Measurements from ENCODE around the gene XYLT1.

The XYLT1 gene

GRCh38 chr16:17323171-17323570 is 147.6 kb downstream of the XYLT1 start:
- H2AFZ ChIP-seq (ENCODE audit: low read length, unreplicated experiment): no peak overlapping the region
- H3K27me3 ChIP-seq (ENCODE audit: insufficient read depth, low read length): no peaks in the 10 kb centered on the region
- no peak overlapping the region for H3K4me3 ChIP-seq (ENCODE audit: low read depth, low read length)
- peaks cover 4% of the 10 kb centered on the region for H3K79me2 ChIP-seq (ENCODE audit: control insufficient read depth, insufficient read depth, low read length, unreplicated experiment)
- H3K4me1 ChIP-seq (ENCODE audit: control insufficient read depth, insufficient read depth, low read length, unreplicated experiment): peaks cover 18% of the 10 kb centered on the region
- no peaks in the 10 kb centered on the region for H3K36me3 ChIP-seq (ENCODE audit: insufficient read depth, low read length)
- H3K27ac ChIP-seq (ENCODE audit: low read depth, low read length): no peak overlapping the region

DNA sequence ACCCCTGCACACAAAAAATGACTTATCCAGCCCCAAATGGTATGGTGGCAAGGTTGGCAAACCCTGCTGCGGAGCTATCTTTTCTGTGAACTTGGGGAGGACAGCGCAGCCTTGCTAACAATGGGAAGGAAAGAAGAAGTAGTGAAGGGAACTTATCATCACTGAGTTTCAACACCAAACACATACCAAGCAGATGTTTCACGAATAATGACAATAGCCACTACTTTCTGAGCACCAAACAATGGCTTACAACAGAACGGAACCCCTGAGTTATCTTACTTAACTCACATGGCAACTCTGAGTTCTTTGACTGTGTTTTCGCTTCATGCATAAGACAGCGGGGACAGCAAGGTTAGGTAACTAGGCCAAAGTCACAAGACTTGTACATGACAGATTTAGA is 148.9 kb downstream of the XYLT1 start:
- Histone ChIP-seq H2AFZ (ENCODE audit: low read length, unreplicated experiment) (no peak overlapping the region), H3K79me2 (ENCODE audit: control insufficient read depth, insufficient read depth, low read length, unreplicated experiment) (peaks cover 11% of the 10 kb centered on the region), H3K4me1 (ENCODE audit: control insufficient read depth, insufficient read depth, low read length, unreplicated experiment) (peaks cover 21% of the 10 kb centered on the region), H3K27me3 (ENCODE audit: insufficient read depth, low read length) (no peaks in the 10 kb centered on the region), H3K27ac (ENCODE audit: low read depth, low read length) (no peak overlapping the region), H3K4me3 (ENCODE audit: low read depth, low read length) (no peak overlapping the region), H3K36me3 (ENCODE audit: insufficient read depth, low read length) (no peaks in the 10 kb centered on the region)

- peaks cover 21% of the 10 kb centered on the region for H3K4me1 ChIP-seq (ENCODE audit: control insufficient read depth, insufficient read depth, low read length, unreplicated experiment)
- H2AFZ ChIP-seq (ENCODE audit: low read length, unreplicated experiment): no peak overlapping the region
- H3K27me3 ChIP-seq (ENCODE audit: insufficient read depth, low read length): no peaks in the 10 kb centered on the region
- no peak overlapping the region for H3K4me3 ChIP-seq (ENCODE audit: low read depth, low read length)
- peak overlapping the region; percentile 58; the same call in 1 of the 2 replicates for H3K27ac ChIP-seq (ENCODE audit: low read depth, low read length)
- no peaks in the 10 kb centered on the region for H3K36me3 ChIP-seq (ENCODE audit: insufficient read depth, low read length)
- peaks cover 13% of the 10 kb centered on the region for H3K79me2 ChIP-seq (ENCODE audit: control insufficient read depth, insufficient read depth, low read length, unreplicated experiment)
Measured at GRCh38 chr16:17320009-17320408, 150.8 kb downstream of the XYLT1 start.

- Histone ChIP-seq H3K27ac (ENCODE audit: low read depth, low read length) (no peak overlapping the region), H3K36me3 (ENCODE audit: insufficient read depth, low read length) (no peaks in the 10 kb centered on the region), H3K4me1 (ENCODE audit: control insufficient read depth, insufficient read depth, low read length, unreplicated experiment) (peaks cover 21% of the 10 kb centered on the region), H3K27me3 (ENCODE audit: insufficient read depth, low read length) (no peaks in the 10 kb centered on the region), H3K4me3 (ENCODE audit: low read depth, low read length) (no peak overlapping the region), H3K79me2 (ENCODE audit: control insufficient read depth, insufficient read depth, low read length, unreplicated experiment) (peaks cover 20% of the 10 kb centered on the region), H2AFZ (ENCODE audit: low read length, unreplicated experiment) (no peak overlapping the region)
Measured at GRCh38 chr16:17318238-17318637, 152.5 kb downstream of the XYLT1 start.

GRCh38 chr16:17316005-17316404 is 154.8 kb downstream of the XYLT1 start:
- Histone ChIP-seq H3K4me3 (ENCODE audit: low read depth, low read length) (no peak overlapping the region), H2AFZ (ENCODE audit: low read length, unreplicated experiment) (no peak overlapping the region), H3K36me3 (ENCODE audit: insufficient read depth, low read length) (no peaks in the 10 kb centered on the region), H3K27ac (ENCODE audit: low read depth, low read length) (no peak overlapping the region), H3K79me2 (ENCODE audit: control insufficient read depth, insufficient read depth, low read length, unreplicated experiment) (peaks cover 20% of the 10 kb centered on the region), H3K4me1 (ENCODE audit: control insufficient read depth, insufficient read depth, low read length, unreplicated experiment) (peaks cover 21% of the 10 kb centered on the region), H3K27me3 (ENCODE audit: insufficient read depth, low read length) (no peaks in the 10 kb centered on the region)

DNA sequence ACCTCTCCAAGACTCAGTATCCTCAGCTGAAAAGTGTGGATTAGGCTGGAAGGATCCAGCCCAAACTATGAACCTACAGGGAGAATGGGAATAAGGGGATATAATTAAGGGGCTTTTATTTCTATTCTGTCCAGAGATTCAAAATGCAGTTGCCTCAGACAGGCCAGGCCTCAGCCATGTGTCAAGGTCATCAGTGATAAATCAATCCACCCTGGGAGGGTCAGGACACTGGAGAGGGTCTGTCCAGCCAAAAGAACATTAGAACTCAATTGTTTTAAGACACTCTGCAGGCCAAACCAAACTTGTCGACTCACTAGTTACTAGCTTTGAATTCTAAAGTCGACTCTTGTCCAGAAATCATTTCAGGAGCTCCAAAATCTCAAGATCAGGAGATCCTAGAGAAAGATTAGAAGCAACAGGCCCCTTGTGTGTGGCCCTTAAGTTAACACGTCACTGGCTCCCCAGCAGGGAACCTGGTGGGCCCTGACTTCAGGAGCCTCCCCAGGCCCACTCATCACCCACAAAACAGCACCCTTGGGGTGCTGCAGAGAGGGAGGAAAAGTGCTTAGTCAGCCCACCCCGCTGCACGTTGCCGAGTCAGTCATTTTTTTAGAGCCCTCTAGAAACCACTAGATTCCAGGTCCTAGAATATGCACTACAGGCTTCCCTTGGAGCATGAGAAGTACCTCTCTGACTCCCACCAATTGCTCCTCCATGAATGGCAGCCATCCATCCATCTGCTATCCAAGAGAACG is 156.8 kb downstream of the XYLT1 start:
- Histone ChIP-seq H3K4me1 (ENCODE audit: control insufficient read depth, insufficient read depth, low read length, unreplicated experiment) (peaks cover 11% of the 10 kb centered on the region), H3K27me3 (ENCODE audit: insufficient read depth, low read length) (no peaks in the 10 kb centered on the region), H3K36me3 (ENCODE audit: insufficient read depth, low read length) (no peaks in the 10 kb centered on the region), H3K4me3 (ENCODE audit: low read depth, low read length) (no peak overlapping the region), H2AFZ (ENCODE audit: low read length, unreplicated experiment) (no peak overlapping the region), H3K27ac (ENCODE audit: low read depth, low read length) (no peak overlapping the region), H3K79me2 (ENCODE audit: control insufficient read depth, insufficient read depth, low read length, unreplicated experiment) (peaks cover 18% of the 10 kb centered on the region)

- peaks cover 3% of the 10 kb centered on the region for H3K4me1 ChIP-seq (ENCODE audit: control insufficient read depth, insufficient read depth, low read length, unreplicated experiment)
- H3K27ac ChIP-seq (ENCODE audit: low read depth, low read length): no peak overlapping the region
- H3K36me3 ChIP-seq (ENCODE audit: insufficient read depth, low read length): no peaks in the 10 kb centered on the region
- H3K4me3 ChIP-seq (ENCODE audit: low read depth, low read length): no peak overlapping the region
- peaks cover 16% of the 10 kb centered on the region for H3K79me2 ChIP-seq (ENCODE audit: control insufficient read depth, insufficient read depth, low read length, unreplicated experiment)
- H2AFZ ChIP-seq (ENCODE audit: low read length, unreplicated experiment): no peak overlapping the region
- H3K27me3 ChIP-seq (ENCODE audit: insufficient read depth, low read length): no peaks in the 10 kb centered on the region
Measured at GRCh38 chr16:17313085-17313611, 157.6 kb downstream of the XYLT1 start.

- Histone ChIP-seq H3K36me3 (ENCODE audit: insufficient read depth, low read length) (no peaks in the 10 kb centered on the region), H3K79me2 (ENCODE audit: control insufficient read depth, insufficient read depth, low read length, unreplicated experiment) (peaks cover 10% of the 10 kb centered on the region), H3K27me3 (ENCODE audit: insufficient read depth, low read length) (no peaks in the 10 kb centered on the region), H3K27ac (ENCODE audit: low read depth, low read length) (no peak overlapping the region), H2AFZ (ENCODE audit: low read length, unreplicated experiment) (no peak overlapping the region), H3K4me1 (ENCODE audit: control insufficient read depth, insufficient read depth, low read length, unreplicated experiment) (no peaks in the 10 kb centered on the region), H3K4me3 (ENCODE audit: low read depth, low read length) (no peak overlapping the region)
Measured at GRCh38 chr16:17312094-17312710, 158.6 kb downstream of the XYLT1 start.

GRCh38 chr16:17311333-17312093 is 159.2 kb downstream of the XYLT1 start:
- H3K4me3 ChIP-seq (ENCODE audit: low read depth, low read length): no peak overlapping the region
- H3K79me2 ChIP-seq (ENCODE audit: control insufficient read depth, insufficient read depth, low read length, unreplicated experiment): peaks cover 10% of the 10 kb centered on the region
- no peak overlapping the region for H2AFZ ChIP-seq (ENCODE audit: low read length, unreplicated experiment)
- H3K27ac ChIP-seq (ENCODE audit: low read depth, low read length): no peak overlapping the region
- H3K27me3 ChIP-seq (ENCODE audit: insufficient read depth, low read length): no peaks in the 10 kb centered on the region
- H3K36me3 ChIP-seq (ENCODE audit: insufficient read depth, low read length): no peaks in the 10 kb centered on the region
- H3K4me1 ChIP-seq (ENCODE audit: control insufficient read depth, insufficient read depth, low read length, unreplicated experiment): no peaks in the 10 kb centered on the region

DNA sequence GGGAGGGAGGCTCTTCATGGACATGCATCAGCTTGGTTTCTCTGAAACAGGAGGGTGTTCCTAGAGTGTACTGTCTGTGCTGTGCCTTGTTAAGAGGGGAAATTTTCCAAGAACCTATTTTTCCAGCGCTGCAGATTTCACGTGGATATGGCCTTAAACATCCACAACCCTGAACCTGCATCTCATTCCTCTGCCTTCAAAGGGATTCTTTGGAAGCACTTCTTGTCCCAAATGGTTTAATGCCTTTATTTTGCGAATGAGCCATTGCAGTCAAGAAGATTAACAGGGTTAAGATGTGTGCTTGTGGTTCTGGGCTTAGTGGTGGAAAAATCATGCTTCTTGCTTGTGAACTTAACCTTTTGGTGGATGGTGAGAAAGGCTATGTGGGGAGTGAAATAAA is 161.2 kb downstream of the XYLT1 start:
- H3K4me1 ChIP-seq (ENCODE audit: control insufficient read depth, insufficient read depth, low read length, unreplicated experiment): no peaks in the 10 kb centered on the region
- H3K27ac ChIP-seq (ENCODE audit: low read depth, low read length): no peak overlapping the region
- no peaks in the 10 kb centered on the region for H3K27me3 ChIP-seq (ENCODE audit: insufficient read depth, low read length)
- H3K36me3 ChIP-seq (ENCODE audit: insufficient read depth, low read length): no peaks in the 10 kb centered on the region
- H2AFZ ChIP-seq (ENCODE audit: low read length, unreplicated experiment): no peak overlapping the region
- peaks cover 3% of the 10 kb centered on the region for H3K79me2 ChIP-seq (ENCODE audit: control insufficient read depth, insufficient read depth, low read length, unreplicated experiment)
- H3K4me3 ChIP-seq (ENCODE audit: low read depth, low read length): no peak overlapping the region

Data from ACC112 (cell line).